GM23248 (cell line): ENCODE results near the gene USP48.

Experiments used
- EZH2 ChIP-seq: fragments of 200-600 bp; sonication (generic); IDR thresholded peaks from 2 replicates; pipeline ENCODE4 v1.6.1; 2018; ENCODE audit warnings: antibody characterized with exemption, mild to moderate bottlenecking; ENCODE audit not compliant: insufficient read depth, poor library complexity, severe bottlenecking
- EZH2phosphoT487 ChIP-seq: fragments of 200-600 bp; sonication (generic); IDR thresholded peaks from 2 replicates; pipeline ENCODE4 v1.6.1; 2018; ENCODE audit warnings: antibody characterized with exemption, moderate library complexity, mild to moderate bottlenecking, low read depth; ENCODE audit not compliant: insufficient read depth

DNA sequence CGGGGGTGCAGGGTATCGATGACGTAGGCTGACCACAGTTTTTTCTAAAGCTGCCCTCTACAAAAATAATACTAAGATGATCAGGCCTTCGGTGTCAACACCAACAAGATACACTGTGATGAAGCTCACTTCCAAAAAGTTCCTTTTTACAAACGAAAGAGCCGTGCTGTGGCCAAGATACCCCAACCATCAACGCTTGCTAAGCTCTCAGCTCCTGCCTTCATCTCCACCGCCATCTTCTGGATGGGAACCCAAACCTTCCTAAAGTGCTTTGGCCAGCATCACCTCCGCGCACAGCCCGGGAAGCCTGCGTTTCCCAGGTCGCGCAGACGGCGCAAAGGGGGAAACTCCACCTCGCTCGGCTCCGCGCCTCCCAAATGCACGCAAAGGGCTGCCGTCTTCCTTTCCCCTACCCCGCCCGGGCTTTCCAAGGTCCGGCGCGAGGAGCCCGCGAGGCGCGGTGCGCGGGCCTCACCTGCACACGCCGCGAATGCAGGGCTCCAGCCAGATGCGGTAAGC is 541 bp downstream of the USP48 start:
- TF ChIP-seq EZH2, result no peak
- TF ChIP-seq EZH2phosphoT487, result no peak
